Neutrophil (primary cell): ENCODE results near the gene RANBP17.
"Not testable (repeated sequence)": the region's sequence is repeated elsewhere in the genome, so short reads cannot be mapped to it uniquely, and the experiment has no call there.

ENCODE experiments used
- H3K27ac ChIP-seq: fragments of 200-600 bp; sonication (generic); 2 replicates; pipeline ENCODE4 v1.5.1; 2016; ENCODE audit warnings: mild to moderate bottlenecking, moderate library complexity
- H3K27me3 ChIP-seq: fragments of 200-600 bp; sonication (generic); 2 replicates; pipeline ENCODE4 v1.6.0; 2016; ENCODE audit warnings: mild to moderate bottlenecking
- H3K36me3 ChIP-seq: fragments of 200-600 bp; sonication (generic); 2 replicates; pipeline ENCODE4 v1.5.1; 2017
- H3K4me1 ChIP-seq, 2 experiments: fragments of 200-600 bp in 1 of 2; sonication (generic) in 1 of 2; 1 replicate in 1 of 2; 2 replicates in 1 of 2; pipeline versions ENCODE4 v1.5.1 to v1.6.1; 2013 to 2016; ENCODE audit warnings: low read depth in 1 of 2, low read length in 1 of 2, mild to moderate bottlenecking in 1 of 2, moderate library complexity in 1 of 2; ENCODE audit not compliant: control insufficient read depth in 1 of 2, insufficient read depth in 1 of 2
- H3K4me3 ChIP-seq, 2 experiments: fragments of 200-600 bp in 1 of 2; sonication (generic) in 1 of 2; 1 replicate in 1 of 2; 2 replicates in 1 of 2; pipeline ENCODE4 v1.5.1; 2013 to 2016; ENCODE audit warnings: low read depth in 1 of 2, low read length in 1 of 2, mild to moderate bottlenecking in 1 of 2, moderate library complexity in 1 of 2
- H3K9me3 ChIP-seq: fragments of 200-600 bp; sonication (generic); 2 replicates; pipeline ENCODE4 v1.5.1; 2016
- CTCF ChIP-seq: fragments of 200-600 bp; sonication (generic); IDR thresholded peaks from 2 replicates; pipeline ENCODE4 v1.5.1; 2016; ENCODE audit warnings: antibody characterized with exemption

RANBP17 gene

GRCh38 chr5:170939178-170939577 is 77.4 kb downstream of the RANBP17 start:
- TF ChIP-seq CTCF = no peak
- no peak overlapping the region for H3K27ac ChIP-seq
- no peak overlapping the region for H3K4me3 ChIP-seq
- H3K36me3 ChIP-seq = no peaks in the 10 kb centered on the region
- no peaks in the 10 kb centered on the region for H3K27me3 ChIP-seq
- H3K4me1 ChIP-seq = no peaks in the 10 kb centered on the region
- no peaks in the 10 kb centered on the region for H3K9me3 ChIP-seq

GRCh38 chr5:170941788-170942187 is 80.0 kb downstream of the RANBP17 start:
- Histone ChIP-seq H3K27ac (no peak overlapping the region), H3K4me1 (no peaks in the 10 kb centered on the region), H3K9me3 (no peaks in the 10 kb centered on the region), H3K27me3 (no peaks in the 10 kb centered on the region), H3K4me3 (no peak overlapping the region), H3K36me3 (no peaks in the 10 kb centered on the region)
- TF ChIP-seq CTCF = no peak

GRCh38 chr5:170945275-170945674 is 83.5 kb downstream of the RANBP17 start:
- Histone ChIP-seq H3K27me3 (no peaks in the 10 kb centered on the region), H3K36me3 (no peaks in the 10 kb centered on the region), H3K4me3 (no peak overlapping the region), H3K27ac (no peak overlapping the region), H3K9me3 (no peaks in the 10 kb centered on the region), H3K4me1 (no peaks in the 10 kb centered on the region)
- TF ChIP-seq CTCF = no peak

GRCh38 chr5:170960567-170960966 is 98.7 kb downstream of the RANBP17 start:
- Histone ChIP-seq H3K27ac (no peak overlapping the region), H3K4me1 (no peaks in the 10 kb centered on the region), H3K27me3 (no peaks in the 10 kb centered on the region), H3K36me3 (no peaks in the 10 kb centered on the region), H3K4me3 (no peak overlapping the region), H3K9me3 (no peaks in the 10 kb centered on the region)
- no peak for TF ChIP-seq CTCF

GRCh38 chr5:170963521-170963920 is 101.7 kb downstream of the RANBP17 start:
- no peaks in the 10 kb centered on the region for H3K9me3 ChIP-seq
- H3K27ac ChIP-seq = no peak overlapping the region
- H3K4me1 ChIP-seq = no peaks in the 10 kb centered on the region
- no peaks in the 10 kb centered on the region for H3K36me3 ChIP-seq
- H3K4me3 ChIP-seq = no peak overlapping the region
- no peak for TF ChIP-seq CTCF
- H3K27me3 ChIP-seq = no peaks in the 10 kb centered on the region

- no peaks in the 10 kb centered on the region for H3K27me3 ChIP-seq
- H3K27ac ChIP-seq = no peak overlapping the region
- H3K4me1 ChIP-seq = no peaks in the 10 kb centered on the region
- no peaks in the 10 kb centered on the region for H3K9me3 ChIP-seq
- no peak for TF ChIP-seq CTCF
- H3K4me3 ChIP-seq = no peak overlapping the region
- no peaks in the 10 kb centered on the region for H3K36me3 ChIP-seq
Measured at GRCh38 chr5:170974461-170974860, 112.6 kb downstream of the RANBP17 start.

- H3K36me3 ChIP-seq, H3K4me3 ChIP-seq, H3K9me3 ChIP-seq, H3K27me3 ChIP-seq, H3K4me1 ChIP-seq, H3K27ac ChIP-seq: not testable (repeated sequence)
Measured at GRCh38 chr5:170980261-170980660, 118.4 kb downstream of the RANBP17 start.
